Activated CD8-positive, alpha-beta memory T cell treated with anti-CD3 and anti-CD28 coated beads, Interleukin-2, amount 50 U/mL, for 1 hour (primary cell): Measurements from ENCODE around the gene TFRC.
"Not testable (repeated sequence)": the region's sequence is repeated elsewhere in the genome, so short reads cannot be mapped to it uniquely, and the experiment has no call there.

Experiments used
- DNase-seq: peaks from one replicate; pipeline ENCODE4 v3.0.0-alpha.2; 2020; ENCODE audit errors: extremely low read depth

TFRC gene

DNA sequence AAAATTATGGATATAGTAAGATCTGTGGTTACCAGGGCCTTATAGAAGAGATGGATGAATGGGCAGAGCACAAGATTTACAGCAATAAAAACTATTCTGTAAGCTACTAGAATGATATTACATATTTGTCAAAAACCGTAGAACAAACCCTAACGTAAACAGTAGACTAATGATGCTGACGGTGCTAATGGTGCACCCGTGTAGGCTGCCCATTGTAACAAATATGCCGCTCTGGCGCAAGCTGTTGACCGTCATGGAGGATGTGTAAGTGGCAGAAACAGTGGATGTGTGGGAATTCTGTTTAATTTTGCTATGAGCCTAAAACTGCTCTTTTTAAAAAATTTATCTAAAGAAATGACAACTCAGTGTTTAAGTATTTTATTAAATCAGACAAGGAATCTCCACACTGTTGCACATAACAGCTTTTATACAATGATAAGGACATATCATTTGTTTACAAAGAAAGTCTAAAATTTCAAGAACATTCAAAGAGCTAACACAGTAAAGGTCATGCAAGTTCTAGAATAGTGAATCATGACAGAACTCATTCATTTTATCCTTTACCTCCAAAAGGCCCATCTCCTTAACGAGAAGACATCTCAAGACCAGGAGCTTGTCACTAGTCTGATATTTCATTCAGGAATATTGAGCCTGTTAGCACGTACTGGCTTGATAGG, 32.8 kb downstream of the TFRC start:
- DNase-seq = no peak

DNA sequence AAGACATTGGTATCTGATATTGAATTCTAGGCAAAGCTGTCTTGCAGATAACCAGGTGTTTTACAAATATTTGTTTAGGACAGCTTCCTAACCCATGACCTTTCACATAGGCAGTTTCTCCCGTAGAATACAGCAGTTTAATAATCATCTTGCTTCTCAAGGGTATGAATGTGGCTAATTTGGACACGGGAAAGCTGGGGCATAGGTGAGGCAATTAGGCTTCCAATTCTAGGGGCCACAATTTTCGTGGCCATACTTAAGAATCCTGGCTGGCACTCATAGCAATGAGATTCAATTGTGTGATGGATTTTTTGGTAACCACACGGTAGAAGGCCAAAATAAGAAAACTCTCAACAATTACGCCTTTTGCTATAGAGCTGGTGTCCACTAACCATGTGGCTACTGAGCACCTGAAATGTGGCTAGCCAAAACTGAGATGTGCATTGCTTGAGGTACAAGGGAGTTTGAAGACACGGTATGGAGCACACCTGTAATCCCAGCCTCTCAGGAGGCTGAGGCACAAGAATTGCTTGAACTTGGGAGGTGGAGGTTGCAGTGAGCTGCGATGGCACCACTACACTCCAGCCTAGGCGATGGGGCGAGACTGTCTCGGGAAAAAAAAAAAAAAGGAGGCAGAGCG, 34.4 kb downstream of the TFRC start:
- no peak for DNase-seq

DNA sequence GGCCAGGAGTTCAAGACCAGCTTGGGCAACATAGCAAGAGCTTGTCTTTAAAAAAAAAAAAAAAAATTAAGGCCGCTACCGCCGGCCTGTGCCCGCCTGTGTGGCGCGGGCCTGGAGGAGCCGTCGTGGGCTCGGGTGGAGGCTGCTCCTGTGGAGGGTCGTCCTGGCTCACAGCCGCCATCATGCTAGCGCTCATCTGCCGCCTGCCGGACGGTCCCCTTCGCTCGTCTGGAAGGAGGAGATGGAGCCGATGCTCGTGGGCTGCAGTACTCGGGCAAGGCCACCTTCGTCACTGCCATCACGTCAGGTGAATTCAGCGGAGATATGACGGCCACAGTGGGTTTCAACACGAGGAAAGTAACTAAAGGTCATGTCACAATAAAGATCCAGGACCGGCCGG, 37.4 kb downstream of the TFRC start:
- no peak for DNase-seq

DNA sequence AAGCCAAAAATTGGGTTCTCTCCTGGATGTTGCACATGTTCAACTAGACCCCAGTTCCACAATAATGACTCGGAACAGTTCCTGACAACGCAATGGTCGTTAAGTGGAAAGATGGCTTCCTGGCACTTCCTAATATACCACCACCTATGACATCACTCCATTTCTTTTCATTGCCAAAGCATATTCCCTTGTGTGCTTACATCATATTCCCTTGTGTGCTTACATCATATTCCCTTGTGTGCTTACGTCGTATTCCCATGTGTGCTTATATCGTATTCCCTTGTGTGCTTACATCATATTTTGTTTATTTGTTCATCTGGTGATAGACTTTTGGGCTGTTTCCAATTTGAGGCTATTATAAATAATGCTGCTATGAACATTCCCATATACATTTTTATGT, 39.2 kb downstream of the TFRC start:
- no peak for DNase-seq

DNA sequence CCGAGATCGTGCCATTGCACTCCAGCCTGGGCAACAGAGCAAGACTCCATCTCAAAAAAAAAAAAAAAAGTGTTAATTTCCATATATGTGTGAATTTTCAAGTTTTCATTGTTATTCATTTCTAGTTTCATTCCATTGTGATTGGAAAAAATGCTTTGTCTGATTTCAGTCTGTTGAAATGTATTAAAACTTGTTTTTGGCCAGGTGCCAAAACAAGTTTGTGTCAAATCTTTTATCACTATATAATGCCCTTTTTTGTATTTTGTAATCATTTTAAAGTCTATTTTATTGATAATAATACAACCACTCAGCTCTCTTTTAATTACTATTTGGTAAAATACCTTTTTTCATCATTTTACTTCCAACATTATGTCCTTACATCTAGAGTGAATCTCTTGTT, 42.5 kb downstream of the TFRC start:
- DNase-seq = no peak

DNA sequence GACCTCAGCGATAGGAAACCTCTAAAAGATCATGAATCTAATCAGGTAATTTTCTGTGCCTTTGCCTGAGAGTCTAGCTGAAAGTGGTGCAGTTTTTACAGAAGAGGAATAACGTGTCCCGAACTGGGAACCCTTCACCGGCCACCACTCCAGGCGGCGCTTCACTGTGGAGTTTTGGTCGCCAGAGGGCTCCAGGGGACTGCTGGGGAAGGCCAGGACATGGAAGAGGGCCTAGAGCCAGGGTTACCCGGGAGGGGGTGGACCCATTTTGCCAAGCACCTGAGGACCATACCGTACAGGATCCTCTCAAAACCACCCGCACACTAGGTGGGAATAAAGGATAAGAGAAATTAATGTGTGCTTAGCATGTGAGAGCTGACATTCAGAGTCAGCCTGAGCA, 55.8 kb downstream of the TFRC start:
- DNase-seq = not testable (repeated sequence)

DNA sequence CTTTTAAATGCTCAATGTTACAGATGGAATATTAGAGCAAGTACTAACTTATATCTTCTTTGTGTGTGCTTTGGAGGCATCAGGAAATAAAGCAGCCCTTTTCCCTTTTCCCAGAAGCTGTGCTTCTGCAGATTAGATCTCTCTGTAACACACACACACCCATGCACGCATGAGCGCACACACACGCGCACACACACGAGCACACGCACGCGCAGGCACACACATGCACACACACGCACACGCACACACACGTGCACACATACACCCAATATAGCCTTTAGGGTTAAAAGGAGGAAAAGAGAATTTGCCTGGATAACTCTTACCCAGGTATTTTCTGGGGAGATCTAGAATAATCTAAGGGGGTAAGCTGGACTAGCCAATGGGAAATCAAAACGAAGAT, 56.9 kb downstream of the TFRC start:
- no peak for DNase-seq

DNA sequence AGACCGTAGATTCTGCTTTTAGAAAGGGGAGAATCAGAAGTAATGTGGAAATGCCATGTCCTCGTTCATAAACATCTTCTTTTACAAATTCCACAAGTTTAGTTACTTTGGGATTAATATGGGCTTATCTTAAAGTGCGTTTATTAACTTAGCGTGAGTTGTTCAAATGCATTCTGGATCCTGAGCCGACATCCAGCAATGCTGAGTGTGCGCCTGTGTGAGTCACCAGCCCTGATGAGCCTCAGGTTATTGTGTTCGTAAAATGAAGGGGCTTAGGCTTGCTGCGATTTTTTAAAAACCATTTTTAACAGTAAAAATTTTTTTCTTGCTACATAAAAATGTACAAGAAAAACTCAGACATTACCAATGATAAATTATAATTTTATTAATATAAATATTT, 57.9 kb downstream of the TFRC start:
- DNase-seq = no peak

DNA sequence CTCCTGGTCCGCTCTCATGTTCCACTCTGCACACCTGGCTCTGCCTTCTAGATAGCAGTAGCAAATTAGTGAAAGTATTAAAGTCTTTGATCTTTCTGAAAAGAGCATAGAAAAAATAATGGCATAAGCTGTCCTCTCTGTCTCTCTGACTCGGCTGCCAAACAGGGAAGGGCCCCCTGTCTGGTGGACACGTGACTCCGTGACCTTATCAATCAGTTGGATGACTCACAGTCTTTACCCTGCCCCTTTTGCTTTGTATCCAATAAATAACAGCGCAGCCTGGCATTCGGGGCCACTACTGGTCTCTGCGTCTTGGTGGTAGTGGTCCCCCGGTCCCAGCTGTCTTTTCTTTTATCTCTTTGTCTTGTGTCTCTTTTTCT, 59.4 kb downstream of the TFRC start:
- not testable (repeated sequence) for DNase-seq

DNA sequence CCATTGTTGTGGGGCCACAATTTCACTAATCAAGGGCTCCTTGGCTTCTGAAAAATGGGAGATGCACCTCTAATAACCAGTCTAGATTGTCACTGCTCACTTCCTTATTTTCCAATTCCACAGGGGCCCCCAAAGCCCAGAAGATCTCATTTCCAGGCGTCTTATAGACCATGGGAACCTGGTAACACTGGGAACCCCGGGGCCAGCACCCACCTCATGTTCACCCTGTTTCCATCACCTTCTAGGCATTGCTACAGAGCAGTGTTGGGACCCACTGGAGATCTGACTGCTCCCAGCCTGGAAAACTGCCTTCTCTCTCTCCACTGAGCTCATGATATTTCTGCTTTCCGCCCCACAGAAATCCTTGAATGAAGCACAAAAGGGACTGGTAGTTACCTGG, 61.5 kb downstream of the TFRC start:
- no peak for DNase-seq

DNA sequence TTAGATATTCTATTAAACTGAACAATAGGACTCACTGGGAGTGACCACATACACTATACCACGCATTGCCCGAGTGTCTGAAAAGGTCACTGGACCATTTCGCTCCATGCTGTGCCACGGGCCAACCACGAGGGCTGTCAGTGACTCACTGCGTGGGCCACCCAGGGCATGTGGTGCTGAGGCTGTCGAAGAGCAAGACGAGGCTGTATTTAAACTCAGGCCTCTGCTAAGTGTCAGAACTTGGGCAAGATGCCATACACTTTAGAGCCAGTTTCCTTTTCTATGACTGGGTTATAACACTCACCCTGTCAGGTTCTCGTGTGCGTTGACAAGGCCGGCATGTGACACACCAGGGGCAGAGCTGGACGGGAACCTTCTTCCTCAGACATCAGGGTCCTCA, 62.3 kb downstream of the TFRC start:
- not testable (repeated sequence) for DNase-seq

DNA sequence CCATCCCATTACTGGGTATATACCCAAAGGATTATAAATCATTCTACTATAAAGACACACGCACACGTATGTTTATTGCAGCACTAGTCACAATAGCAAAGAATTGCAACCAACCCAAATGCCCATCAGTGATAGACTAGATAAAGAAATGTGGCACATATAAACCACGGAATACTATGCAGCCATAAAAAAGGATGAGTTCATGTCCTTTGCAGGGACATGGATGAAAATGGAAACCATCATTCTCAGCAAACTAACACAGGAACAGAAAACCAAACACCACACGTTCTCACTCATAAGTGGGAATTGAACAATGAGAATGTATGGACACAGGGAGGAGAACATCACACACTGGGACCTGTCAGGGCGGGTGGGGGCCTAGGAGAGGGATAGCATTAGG, 63.7 kb downstream of the TFRC start:
- not testable (repeated sequence) for DNase-seq

DNA sequence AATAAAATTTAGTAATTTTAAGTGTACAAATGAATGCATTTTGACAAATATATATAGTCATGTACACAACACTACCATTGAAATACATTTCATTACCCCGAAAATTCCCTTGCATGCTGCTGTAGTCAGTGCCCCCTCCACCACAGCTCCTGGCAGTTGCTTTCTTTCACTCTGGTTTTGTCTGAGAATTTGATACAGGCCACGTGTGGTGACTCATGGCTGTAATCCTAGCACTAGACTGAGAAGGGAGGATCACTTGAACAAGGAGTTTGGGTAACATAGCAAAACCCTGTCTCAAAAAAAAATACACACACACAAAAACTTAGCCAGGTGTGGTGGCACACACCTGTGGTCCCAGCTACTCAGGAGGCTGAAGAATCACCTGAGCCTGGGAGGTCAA, 65.4 kb downstream of the TFRC start:
- no peak for DNase-seq

DNA sequence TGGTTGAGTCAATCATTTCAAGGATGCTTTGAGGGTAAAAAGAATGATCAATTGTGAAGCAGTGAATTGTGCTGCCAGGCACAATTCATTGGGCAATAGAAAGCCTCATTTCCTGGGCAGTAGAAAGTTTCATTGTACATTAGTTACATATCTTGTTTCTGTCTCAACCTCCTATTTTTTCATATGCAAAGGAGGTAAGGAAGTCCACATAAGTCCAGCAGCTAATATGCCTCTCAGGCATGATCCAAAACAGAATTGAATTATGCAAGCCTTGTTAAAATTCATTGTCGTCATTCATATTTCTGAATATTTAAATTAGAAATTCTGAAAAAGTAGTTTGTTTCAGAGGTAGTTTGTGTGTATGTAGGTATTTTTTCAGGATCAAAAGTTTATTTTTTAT, 65.8 kb downstream of the TFRC start:
- no peak for DNase-seq

DNA sequence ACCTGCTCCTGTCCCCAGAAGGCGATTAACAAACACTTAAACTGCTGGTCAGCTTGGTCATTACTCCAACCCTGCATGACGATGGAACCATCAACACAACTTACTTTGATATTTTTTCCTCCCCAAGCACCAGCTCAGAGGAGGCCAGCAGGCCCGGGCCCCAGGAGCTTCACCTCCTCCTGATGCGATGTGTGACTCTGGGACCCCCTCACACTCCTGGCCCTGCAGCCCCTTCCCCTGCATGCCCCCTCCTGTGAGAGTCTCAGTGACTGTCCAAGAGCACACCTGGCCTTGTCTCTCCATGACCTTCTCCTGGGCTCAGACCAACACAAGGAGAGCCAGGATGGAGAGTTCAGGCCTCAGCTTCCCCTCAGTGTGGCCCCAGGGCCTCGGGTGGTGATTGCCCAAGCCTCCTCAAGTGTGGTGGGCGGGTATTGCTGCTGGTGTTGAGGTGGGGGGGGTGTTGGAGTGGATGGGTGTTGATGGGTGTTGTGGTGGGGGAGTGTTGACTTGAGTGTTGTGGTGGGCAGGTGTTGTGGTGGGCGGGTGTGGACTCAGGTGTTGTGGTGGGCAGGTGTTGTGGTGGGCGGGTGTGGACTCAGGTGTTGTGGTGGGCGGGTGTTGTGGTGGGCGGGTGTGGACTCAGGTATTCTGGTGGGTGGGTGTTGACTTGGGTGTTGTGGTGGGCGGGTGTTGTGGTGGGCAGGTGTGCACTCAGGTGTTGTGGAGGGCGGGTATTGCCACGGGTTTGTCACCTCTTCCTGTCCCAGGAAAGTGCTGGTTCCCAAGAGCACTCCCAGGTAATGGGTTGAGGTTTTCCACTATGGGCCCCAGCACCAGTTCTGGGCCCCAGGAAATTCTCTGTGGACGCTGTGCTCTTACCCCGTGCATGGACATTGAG, 68.1 kb downstream of the TFRC start:
- no peak for DNase-seq

DNA sequence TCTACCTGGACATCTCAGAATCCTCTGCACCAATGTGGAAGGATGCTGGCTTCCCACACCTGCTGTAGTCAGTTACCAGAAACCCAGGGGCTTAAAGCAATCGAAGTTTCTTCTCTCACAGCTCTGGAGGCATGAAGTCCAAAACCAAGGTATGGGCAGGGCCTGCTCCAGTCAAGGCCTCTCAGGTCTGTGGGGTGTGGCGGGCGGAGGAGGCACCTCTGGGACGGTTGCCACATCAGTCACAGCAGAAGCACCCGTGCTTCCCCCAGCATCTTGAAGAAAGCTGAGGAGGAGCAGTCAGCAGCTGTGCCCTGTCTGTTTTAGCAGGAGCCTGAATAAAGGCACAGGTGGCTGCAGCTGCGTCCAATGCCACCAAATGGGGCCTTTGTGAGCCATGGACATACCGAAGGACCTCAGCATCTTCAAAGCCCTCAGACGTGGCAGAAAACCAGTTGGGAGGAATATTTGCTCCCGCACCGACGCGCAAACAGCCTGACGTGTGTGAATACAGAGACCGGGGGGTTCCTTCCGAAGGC, 68.9 kb downstream of the TFRC start:
- DNase-seq = no peak

DNA sequence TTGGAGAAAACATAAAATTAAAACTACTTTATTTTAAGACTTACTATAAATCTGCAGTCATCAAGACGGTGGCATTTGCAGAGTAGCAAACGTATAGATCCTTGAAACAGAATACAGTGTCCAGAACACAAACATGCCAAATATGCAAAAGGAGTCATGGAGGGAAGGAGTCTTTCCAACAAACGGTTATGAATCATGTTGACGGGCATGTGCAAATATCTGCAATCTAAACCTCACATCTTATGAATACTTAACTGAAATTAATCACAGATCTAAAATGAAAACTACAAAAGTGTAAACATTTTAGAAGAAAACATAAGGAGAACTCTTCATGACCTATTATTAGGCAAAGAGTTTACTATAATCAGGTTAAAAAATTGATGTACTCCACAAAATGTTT, 69.4 kb downstream of the TFRC start:
- DNase-seq = no peak

DNA sequence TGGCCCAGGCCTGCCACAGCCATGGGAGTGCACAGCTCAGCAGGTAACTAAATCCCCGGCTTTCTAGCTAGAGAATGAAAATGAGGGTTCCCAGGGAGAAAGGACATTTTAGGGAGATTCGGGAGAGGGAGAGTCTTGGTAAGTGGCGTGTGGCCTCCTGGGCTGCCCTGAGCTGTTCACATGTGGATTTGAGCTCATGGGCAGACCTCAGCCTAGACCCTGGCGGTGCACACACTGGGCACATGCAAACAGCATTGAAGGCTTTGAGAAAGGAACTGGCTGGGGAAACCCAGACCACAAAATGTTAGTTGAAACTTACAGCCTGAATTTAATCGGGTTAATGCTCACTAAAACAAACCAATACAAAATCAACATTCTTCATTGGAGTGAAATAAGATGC, 72.4 kb downstream of the TFRC start:
- no peak for DNase-seq

DNA sequence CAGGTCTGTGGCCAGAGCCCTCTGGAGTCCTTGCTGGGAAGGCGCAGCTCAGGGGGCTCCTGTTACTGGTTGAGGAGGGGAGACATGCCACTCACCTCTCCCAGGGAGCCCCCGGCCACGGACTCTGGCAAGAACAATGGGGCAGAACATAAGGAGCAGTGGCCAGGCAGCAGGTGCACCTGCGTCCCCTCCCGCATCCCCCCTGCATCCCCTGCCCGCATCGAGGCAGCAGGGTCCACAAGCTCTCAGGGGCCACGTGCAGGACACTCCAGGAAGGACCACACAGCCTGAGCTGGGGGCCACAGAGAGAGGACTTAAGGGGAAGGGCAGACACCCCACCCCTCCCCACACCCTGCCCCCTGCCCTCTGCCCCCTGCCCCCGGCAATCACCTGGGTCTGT, 73.0 kb downstream of the TFRC start:
- no peak for DNase-seq

DNA sequence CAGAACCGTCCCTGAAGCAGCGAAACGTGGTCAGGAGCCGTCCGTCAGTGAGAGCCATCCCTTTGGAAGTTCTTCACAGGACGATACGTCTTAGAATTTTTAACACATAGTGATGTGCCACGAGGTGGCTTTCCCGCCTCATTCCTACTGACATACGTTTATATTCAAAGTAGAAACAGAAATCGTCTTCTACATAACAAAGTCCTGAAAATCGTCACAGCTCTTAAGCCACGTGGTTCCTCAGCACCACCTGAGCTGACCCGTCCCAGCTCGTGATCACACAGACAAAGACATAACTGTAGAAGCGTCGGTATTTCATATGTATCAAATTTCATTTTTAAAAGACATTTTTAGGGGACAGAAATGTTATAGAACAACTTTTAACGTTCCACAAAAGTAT, 73.5 kb downstream of the TFRC start:
- DNase-seq = no peak

DNA sequence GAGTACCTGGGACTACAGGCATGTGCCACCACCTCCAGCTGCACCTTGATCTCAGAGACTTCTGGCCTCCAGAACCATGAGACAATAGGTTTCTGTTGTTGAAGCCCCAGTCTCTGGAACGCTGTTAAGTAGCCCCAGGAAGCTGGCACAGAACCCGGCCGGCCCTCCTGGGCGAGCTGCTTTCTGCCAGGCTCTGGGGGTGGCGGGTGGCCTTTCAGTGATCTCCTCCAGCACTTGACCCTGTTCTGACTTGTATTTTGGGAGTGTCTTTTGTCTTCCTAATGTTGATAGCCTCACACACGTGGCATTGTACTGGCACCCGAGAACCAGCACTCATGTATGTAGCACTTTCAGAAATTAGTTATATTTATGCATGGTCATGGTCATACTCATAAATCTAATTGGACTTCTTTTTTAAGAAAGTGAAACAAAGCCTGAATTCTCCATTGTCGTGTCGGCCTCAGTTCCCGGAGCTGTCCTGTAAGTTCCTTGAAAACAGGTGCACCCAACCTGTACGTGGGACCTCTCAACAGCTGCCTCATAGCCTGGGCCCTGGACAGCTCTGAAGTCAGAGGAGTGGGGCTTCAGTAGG, 74.0 kb downstream of the TFRC start:
- no peak for DNase-seq

DNA sequence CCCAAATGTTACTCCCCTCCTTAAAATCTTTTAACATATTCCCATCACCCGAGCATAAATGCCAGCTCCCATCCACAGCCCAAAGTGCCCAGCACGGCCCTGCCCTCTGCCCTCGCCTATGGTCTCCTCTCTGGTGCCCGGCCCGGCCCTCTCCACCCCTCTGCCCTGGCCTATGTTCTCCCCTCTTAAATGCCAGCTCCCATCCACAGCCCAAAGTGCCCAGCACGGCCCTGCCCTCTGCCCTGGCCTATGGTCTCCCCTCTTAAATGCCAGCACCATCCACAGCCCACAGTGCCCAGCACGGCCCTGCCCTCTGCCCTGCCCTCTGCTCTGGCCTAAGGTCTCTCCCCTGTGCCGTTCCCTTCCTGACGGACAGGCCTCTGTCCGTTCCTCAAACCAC, 76.6 kb downstream of the TFRC start:
- DNase-seq = not testable (repeated sequence)
